Epithelial cell of prostate (primary cell): ENCODE results near the gene KCND3.
"Not testable (repeated sequence)": the region's sequence is repeated elsewhere in the genome, so short reads cannot be mapped to it uniquely, and the experiment has no call there.

ENCODE experiments used
- DNase-seq: peaks from one replicate; pipeline ENCODE4 v3.0.0-alpha.2; 2011; ENCODE audit warnings: low read depth, low spot score
- H3K27ac ChIP-seq: fragments of 450-650 bp; 2 replicates; pipeline ENCODE4 v1.5.1; 2017; ENCODE audit warnings: mild to moderate bottlenecking

The KCND3 gene

DNA sequence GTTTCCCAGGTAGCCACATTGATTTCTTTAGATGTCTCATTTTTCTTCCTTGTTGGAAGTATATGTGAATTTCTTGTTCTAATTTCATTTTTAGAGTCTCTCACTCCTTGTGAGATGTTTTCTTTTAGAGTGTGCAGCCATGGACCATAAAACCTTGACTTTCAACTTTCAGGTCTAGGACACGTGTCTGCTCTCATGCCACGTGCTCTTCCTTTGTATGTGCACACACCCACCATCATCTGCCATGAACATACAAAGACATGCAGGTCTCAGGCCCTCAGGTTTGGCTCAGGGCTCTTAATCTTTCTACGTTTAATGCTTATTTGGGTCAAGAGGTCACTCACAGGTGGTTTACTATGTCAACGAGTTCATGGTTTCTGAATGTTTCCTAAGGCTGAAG, 163.2 kb downstream of the KCND3 start:
- no peak for DNase-seq
- no peak overlapping the region for H3K27ac ChIP-seq

DNA sequence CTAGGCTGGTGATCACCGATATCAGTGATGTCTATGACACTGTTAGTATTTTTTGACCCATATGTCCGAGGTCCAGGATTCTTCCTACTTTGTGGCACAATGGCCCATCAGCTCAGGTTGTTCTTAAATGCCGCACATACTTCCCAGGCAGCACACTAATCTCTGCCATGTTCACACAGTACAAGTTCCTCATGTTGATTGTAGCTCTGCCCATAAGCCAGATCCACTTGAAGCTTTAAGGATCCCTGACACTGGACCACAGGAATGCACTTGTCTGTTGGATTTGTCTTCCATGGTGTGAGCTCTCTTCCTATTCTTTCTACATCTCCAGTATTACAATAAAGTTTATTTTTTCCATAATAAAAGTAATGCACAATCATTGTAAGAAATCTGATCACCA, 164.3 kb downstream of the KCND3 start:
- DNase-seq, result no peak
- no peak overlapping the region for H3K27ac ChIP-seq

DNA sequence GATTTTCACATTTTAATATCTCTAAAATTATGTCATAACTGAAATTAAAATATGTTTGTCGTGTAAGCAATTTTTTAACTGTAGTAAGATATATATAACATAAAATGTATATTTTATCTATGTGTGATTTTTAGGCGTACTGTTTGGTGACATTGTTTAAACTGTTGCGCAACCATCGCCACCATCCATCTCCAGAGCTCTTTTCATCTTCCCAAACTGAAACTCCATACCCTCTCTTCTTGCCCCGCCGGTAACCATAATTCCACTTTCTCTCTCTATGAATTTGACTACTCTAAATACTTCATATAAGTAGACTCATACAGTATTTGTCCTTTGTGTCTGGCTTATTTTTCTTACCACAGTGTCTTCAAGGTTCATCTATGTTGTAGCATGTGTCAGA, 167.3 kb downstream of the KCND3 start:
- no peak overlapping the region for H3K27ac ChIP-seq
- no peak for DNase-seq

DNA sequence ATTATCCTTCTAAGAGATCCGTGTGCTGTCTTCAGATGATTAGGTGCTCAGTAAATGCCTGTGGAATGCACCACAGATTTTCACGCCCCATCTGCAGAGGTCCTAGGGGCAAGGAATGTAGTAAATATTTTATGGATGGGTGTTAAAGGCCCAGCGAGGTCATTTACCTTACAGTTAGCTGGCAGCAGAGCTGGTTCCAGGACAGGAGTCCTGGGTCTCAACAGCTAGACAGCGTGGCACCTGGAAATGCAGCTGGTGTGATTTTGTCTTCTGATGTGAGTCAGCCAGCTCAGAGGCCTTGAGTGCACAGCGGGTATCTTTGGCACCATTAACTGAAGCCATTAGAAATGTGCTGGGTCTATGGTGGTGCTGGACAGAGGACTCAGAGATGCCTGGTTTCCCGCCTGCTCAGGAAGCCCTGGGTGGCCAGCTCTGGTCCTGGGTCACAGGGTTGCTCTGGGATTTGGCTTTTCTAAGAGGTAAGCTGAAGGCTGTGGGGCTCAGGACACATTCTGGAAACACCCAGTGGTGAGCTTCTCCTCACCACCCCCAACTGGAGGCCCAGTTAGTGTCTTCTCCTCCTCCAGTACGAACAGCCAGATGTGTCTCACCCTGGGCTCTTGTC, 168.2 kb downstream of the KCND3 start:
- DNase-seq, result no peak
- no peak overlapping the region for H3K27ac ChIP-seq

DNA sequence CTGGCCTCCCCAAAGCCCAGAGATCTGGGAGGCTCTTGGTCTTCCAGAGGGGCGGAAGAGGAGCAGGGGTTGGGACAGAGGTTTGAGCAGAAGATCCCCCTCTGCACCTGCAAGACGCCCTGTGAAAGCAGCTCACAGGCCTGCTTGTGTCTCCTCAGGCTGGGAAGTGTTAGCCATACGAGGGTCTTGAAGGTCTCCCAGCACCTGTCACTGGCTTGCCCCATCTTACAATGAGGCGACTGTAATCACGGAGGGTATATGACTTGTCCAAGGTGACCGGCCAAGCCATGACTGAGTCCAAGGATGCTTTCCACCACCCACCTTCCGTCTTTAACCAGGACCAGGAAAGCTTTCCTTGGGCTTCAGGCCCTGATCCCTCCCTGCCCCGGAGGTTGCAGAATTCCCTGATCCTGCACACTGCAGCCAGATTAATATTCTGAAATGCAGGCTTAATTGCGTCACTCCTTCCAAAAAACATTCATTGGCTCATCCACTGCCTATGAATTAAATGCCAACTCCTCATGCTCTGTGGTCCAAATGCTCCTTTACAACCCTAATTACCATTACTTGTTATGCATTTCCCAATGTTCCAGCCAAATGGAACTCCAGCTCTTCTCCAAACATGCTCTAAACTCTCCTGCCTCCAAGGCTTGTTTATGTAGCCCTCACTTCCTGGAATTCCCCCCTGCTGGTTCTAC, 169.8 kb downstream of the KCND3 start:
- no peak overlapping the region for H3K27ac ChIP-seq
- DNase-seq, result no peak

DNA sequence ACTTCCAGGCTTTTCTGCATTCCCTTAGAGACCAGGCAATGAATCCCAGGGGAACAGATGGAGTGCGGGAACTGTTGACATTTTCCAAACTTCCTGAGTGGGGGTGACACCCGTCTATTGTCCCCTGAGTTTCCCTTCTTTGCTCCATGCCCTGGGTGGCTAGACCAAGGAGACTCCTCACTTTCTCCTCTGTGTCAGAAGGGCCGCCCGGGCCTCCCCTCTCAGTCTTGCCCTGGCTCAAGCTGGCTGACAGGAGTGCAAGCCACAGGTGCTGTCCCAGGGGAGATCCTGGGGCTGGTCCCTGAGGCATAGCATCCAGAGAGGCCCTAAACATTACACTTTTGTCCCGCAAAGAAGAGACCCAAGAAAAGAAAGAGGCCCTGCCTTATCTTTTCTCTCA, 170.9 kb downstream of the KCND3 start:
- H3K27ac ChIP-seq, result no peak overlapping the region
- DNase-seq, result no peak

DNA sequence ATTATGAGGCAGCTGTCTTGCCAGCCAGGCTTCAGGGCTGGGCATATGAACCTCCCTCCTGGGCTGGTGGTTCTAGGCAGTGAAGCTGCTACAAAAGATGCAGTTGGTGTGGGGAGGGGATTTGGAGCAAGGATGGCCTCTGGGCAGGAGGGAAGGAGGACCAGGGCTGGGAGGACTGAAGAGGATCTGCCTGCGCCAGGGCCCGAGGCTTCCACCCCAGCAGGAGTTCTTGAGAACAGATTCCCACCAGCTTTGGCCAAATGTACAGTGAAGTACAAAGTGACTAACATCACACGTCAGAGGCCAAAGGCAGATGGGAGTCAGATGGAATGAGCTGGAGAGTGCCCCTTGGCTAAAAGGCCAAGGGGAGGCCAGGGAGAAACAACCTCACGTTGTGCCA, 171.4 kb downstream of the KCND3 start:
- DNase-seq, result no peak
- H3K27ac ChIP-seq, result no peak overlapping the region

DNA sequence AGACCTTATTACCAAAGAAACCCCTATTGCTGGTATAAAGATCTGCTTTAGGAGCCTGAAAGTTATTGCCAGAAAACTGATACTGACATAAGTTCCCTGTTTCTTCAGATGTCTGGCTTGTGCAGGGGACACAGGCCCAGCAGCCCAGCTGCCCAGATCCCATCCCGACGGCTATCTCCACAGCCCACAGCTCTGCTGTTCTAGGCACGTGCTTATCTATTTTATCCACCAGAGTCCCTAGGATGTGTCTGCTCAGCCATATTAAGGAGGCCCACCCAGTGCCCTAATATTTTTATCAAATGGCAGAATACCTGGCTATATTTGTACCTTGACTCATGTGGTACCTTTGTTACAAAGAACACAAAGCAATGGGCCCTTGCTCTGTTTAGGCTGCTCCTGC, 174.8 kb downstream of the KCND3 start:
- H3K27ac ChIP-seq, result no peak overlapping the region
- no peak for DNase-seq

DNA sequence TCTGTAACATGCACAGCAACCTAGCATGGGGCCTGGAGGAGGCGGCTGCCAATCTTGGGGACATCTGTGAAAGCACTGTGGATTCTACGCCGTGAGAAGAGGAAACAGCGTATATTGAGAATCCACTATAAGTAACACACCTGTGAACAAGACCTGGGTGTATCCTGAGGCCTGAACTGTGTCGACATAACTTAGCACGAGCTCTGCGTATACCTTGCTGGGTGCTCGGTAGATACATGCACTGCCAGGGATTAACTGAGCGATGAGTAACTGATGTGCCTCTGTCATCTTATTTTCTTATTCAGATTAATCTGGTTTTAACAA, 175.2 kb downstream of the KCND3 start:
- DNase-seq, result no peak
- no peak overlapping the region for H3K27ac ChIP-seq

DNA sequence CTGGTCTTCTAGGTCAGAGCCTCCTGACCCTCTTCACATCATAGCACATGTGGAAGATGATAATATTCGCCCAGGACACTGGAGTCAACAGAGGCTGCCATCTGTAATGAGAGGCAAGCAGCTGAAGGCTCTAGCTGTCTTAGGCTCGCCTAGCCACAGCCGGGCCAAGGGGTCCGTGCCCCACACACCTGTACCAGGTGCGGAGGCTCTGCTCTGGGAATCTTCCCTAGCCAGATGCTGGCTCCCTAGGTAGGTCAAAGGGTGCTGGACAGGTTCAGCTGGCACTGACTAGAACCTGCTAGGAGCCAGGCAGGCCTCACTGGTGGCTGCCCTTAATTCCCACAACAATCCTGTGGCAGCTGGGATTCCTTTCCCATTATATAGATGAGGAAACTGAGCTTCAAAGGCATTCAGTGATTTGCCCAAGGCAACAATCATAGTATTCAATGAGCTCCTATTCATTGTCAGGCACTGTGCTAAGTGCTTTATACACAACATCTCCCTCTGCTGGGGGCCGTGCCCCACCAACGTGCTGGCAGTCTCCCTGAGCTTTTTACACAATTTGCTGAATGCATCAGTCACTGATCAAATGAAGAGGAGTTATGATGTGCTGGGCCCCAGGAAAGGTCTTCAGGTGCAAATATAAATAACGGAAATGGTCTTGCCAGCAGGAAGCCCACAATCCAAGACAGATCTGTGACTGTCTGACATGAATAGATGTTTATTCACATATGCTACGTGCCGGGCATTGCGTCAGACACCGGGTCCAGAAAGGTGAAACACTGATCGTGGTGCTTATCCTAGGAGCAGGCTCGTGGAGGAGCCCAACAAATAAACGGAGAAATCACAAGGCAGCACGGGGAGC, 175.8 kb downstream of the KCND3 start:
- no peak for DNase-seq
- H3K27ac ChIP-seq, result no peak overlapping the region

DNA sequence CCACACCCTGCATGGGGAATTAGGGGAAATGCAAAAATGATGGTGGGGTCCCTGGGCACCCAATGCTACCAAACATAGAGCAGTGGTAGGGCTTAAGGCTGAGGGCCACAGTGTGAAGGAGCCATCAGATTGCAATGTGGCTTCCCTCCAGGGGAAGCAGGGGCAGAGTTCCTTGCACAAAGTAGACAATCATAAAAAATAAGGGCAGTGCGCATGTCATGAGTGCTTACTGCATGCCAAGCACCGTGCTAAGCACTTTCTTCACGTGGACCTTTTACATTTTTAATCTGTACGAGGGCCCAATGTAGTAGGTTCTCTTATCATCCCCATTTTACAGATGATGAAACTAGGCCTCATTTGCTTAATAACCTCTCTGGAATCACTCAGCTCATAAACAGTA, 177.2 kb downstream of the KCND3 start:
- no peak for DNase-seq
- H3K27ac ChIP-seq, result no peak overlapping the region

DNA sequence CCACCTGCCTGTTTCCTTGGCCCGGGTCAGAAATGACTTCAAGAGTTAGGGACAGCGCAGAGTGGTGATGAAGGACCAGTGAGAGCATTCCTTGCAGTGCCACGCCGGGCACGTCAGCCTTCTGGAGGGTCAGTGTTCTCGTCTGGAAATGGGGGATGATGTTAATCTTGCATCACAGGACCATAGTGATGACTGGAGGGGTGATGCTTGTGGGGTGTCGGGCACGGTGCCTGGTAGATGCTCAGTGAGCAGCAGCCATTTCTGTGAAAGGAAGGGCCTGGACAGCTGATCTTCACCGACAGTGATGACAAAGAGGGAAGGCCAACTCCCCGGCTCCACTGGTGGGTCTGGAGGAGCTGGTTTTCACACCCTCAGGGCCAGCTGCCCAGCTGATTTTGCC, 177.6 kb downstream of the KCND3 start:
- H3K27ac ChIP-seq, result no peak overlapping the region
- no peak for DNase-seq

DNA sequence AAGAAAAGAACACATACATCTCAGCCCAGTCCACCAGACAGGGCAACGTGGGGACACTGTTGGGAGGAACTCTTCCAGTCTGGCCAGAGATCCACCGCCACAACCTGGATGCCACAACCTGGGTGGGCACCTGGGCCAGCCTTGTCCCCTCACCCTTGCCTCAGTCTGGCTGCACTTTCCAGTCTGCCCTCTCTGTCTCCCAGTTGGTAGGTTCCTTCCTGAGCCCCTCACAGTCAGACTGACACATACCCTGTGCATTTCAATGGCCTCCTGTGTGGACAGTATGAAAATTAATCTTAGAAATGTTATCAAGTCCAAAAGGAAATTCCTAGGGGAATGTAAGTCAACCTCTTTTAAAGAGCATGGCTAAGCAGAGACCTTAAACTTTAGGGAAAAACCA, 184.2 kb downstream of the KCND3 start:
- no peak overlapping the region for H3K27ac ChIP-seq
- no peak for DNase-seq

DNA sequence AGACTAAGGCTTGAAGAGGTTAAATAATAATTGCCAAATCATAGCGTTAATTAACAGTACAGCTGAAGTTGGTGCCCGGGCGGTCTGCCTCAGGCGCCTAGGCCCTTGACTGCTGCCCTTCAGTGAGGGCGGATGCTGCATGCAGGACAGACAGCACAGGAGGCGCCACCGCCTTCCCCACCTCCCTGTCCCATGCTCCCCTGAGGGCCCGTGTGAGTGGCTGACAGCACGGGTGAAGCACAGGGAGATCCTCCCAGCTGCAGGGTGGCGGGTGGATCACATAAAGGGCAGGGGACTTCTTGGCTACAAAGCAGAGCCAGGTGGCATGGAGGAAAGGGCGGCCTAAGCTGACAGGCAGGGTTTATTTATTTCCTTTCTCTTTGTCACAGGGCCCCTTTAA, 184.7 kb downstream of the KCND3 start:
- DNase-seq, result no peak
- no peak overlapping the region for H3K27ac ChIP-seq

DNA sequence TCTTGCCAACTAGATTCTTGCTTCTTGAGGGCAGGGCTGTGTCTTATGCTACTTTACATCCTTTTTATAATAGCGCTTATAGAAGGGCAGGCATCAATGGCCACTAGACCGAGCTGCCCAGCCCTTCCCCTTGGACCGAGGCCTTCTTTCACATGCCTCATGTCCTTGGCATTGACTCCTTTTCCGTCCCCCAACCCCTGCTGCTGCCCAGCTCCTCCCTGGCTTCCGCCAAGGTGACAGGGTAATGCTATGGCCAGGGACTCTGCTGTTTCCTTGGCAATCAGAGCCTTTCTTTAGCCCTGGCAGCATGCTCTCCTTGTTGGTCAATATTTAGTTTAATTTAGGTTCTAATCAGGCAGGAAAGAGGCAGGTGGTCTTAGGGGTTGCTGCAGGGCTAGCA, 185.5 kb downstream of the KCND3 start:
- no peak for DNase-seq
- H3K27ac ChIP-seq, result no peak overlapping the region

DNA sequence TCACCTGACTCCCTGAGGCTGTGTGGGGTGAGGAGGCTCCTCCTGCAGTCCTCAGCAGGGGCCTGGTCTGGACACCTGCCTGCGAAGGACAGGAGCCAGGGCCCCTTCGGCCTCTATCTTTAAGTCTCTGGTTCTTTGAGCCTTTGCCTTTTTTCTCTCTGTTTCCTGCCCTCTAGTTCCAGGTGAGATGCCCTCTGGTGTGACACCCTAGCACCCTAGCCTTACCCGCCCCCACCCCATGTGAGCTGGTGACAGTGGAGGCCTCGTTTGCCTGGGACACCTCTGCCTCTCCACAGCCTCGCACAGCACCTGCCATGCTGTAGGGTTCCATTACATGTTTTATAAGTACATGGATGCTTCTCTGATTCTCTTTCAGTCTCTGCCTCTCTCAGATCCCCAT, 186.5 kb downstream of the KCND3 start:
- DNase-seq, result no peak
- no peak overlapping the region for H3K27ac ChIP-seq

DNA sequence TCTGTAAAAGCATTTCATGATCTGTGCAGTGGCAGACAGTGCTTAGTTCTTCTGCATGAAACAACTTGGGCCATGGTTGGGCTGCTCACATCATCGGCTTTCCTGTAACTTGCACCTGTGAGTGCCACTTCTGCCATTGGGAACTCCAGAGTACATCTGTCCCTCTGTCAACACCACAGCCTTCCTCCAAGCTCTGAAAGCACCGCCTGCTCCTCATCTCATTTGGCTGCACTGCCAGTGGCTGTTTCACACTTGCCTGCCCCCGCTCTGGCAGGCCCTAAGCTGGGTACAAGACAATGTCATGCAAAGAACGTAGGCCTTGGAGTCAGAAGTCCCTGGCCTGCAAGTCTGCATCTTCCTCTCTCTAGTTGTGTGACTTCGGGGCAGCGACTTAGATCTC, 187.4 kb downstream of the KCND3 start:
- H3K27ac ChIP-seq, result no peak overlapping the region
- DNase-seq, result no peak

DNA sequence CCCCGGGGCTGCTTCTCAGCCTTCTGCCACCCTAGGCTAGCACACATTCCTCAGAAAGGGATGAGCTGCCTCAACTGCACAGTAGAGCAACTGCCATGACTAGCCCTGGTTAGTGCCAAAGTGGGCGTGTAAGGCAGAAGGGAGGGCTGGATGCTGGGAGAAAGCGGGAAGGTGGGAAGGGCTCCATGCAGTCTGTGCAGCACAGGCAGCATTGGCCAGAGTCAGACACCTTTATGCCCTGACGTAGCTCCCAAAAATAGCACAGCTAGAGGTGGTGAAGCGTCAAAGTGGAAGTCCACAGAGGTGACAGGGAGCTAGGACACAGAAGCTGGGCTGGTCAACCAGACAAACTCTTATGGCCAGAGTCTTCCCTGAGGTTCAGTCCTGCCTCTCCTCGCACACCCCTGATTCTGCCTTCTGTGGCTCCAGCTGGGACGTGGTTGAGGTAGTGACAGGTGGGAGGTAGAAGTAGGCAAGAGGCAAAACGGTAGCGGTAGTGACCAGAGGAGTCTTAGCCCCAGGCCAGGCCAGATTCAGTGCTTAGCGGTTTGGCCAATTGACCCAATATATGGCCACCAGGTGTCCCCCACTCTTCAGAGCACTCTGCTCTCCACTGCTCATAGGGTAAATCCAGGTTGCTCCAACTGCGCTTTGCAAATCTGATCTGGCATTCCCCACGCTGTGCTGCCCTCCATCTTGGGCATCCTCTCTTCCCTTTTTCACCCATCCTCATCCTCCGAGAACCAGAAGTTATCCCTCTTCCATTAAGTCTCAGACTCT, 188.2 kb downstream of the KCND3 start:
- DNase-seq, result no peak
- H3K27ac ChIP-seq, result no peak overlapping the region

DNA sequence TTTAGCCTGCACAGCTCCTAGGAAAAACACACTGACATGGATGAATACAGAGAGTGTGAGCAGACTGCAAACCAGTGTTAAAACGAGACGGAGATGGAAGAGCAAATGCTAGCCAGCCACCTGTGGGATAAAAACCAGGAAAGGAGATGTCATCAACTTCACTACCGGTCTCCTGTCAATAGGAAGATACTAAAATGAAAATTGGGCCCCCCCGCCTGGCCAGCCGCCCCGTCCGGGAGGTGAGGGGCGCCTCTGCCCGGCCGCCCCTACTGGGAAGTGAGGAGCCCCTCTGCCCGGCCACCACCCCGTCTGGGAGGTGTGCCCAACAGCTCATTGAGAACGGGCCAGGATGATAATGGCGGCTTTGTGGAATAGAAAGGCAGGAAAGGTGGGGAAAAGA, 189.7 kb downstream of the KCND3 start:
- DNase-seq, H3K27ac ChIP-seq: not testable (repeated sequence)

DNA sequence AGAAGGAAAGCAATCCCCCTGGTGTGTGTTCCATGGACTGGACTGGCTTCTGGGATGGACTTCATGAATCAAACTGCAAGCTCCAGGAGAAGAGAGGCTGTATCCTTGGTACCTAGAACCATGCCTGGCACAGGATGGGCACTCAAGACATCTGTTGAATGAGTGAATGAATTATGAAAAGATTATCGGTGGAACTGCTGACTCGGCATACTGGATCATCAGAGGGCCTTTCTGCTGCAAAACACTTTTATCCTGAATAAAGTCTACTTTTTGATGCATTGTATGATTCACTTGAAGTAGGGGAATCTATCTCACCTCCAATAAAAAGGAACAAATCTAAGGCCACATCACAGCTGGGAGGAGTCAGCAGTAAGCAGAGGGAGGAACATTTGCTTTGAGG, 190.9 kb downstream of the KCND3 start:
- no peak overlapping the region for H3K27ac ChIP-seq
- no peak for DNase-seq

DNA sequence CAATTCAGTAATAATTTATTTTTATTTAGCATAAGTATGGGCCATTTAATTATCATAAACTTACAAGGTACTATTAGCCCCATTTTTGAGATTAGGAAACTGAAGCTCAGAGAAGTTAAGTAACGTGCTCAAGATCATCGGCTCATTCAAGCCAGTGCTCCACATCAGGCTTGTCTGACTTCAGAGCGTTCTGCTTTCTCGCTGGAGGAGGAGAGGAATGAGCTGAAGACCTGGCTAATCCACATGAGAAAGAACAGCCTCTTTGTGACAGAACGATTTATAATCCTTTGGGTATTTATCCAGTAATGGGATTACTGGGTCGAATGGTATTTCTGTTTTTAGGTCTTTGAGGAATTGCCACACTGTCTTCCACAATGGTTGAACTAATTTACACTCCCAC, 194.1 kb downstream of the KCND3 start:
- DNase-seq, result no peak
- no peak overlapping the region for H3K27ac ChIP-seq
